HG03045 (cell line): ENCODE data around the gene SPOCK1.
"Not testable (repeated sequence)": the region's sequence is repeated elsewhere in the genome, so short reads cannot be mapped to it uniquely, and the experiment has no call there.

Source experiments
- ATAC-seq: cut with Tn5 transposase; IDR thresholded peaks from one replicate; pipeline ENCODE4 v1.9.1; 2021; ENCODE audit warnings: mild to moderate bottlenecking, moderate library complexity; ENCODE audit not compliant: unreplicated experiment

Gene SPOCK1

DNA sequence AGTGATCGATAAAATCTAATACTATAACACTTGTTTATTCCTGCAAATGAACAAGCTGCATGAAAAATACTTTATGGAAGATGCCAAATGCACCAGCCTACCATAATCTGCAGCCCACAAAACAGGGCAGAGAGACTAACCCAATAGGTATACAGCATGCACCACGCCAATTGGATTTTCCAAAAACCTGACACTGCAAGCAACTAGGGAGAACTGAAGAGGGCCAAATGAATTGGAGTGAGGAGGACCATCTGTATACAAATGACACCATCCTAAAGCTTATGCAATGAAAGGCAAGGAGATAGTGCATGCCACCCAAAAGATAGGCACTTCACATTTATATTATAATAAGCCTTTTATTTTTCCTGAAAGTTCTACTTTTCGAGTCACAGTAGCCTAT, 100.4 kb downstream of the SPOCK1 start:
- no peak for ATAC-seq

DNA sequence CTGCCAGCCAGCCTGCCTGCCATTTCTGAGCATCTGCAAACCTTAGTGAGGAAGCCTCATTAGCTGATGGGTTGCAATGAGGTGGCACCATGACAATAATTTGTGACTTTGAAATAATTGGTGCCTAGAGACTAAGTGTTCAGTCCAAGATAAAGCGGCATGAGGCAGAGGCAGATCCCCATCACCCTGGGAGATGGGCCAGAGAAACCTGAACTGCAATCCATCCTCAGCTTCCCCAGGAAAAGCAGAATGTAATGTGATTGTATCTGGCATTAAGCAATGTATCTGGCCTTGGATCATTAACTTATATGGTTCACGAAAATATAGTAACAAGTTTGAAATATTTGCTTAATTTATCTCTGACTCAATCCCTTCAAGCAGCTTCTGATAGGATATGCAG, 101.0 kb downstream of the SPOCK1 start:
- no peak for ATAC-seq

DNA sequence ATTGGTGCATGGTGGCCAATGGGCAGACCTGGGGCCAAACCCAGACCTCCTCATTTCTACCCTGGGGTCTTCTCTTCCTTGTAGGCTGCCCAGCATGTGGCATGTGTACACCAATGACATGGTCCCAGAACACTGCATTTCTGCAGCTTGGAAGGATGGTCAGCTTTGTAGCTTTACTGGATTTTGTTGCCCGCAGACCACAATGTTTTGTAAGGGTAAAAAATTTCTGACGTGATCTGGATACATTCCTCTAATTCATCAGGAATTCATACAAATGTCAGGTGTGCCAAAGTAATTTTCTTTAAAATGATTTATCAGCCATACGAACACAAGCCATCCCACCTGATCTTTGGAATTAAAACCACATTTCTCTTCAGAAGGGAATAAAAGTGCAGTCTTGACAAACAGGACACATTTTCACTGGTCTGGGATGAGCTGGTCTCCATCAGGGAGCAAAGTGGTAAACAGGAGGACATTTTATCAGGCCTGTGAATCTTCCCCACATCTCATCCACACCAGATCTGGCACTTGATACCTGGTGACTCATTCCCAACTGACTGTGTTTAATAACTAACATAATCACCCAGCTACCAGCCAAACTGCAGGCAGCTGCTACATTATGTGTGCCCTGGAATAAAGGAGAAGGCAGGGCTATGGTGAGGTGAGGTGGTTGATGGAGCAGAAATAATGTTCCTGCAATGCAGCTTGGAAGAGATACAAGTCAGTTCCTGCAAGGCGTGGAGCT, 103.9 kb downstream of the SPOCK1 start:
- ATAC-seq: no peak

DNA sequence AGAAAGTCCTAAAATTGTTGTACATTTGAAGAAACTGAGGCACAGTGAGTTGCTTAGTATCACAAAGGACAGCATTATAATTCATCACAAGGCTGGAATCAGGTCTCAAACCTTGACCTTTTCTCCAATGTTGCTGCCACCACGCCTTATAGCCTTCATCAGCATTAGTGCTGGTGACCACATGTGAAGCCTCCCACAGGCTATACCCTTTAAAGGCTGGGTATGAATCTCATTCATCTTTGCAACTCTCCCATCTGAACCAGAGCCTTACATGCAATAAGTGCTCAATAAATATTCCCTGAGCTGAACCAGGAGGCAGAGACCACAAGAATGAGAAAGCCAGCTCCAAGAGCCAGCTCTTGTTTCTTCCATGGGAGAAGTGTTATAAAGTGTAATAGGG, 104.7 kb downstream of the SPOCK1 start:
- no peak for ATAC-seq

DNA sequence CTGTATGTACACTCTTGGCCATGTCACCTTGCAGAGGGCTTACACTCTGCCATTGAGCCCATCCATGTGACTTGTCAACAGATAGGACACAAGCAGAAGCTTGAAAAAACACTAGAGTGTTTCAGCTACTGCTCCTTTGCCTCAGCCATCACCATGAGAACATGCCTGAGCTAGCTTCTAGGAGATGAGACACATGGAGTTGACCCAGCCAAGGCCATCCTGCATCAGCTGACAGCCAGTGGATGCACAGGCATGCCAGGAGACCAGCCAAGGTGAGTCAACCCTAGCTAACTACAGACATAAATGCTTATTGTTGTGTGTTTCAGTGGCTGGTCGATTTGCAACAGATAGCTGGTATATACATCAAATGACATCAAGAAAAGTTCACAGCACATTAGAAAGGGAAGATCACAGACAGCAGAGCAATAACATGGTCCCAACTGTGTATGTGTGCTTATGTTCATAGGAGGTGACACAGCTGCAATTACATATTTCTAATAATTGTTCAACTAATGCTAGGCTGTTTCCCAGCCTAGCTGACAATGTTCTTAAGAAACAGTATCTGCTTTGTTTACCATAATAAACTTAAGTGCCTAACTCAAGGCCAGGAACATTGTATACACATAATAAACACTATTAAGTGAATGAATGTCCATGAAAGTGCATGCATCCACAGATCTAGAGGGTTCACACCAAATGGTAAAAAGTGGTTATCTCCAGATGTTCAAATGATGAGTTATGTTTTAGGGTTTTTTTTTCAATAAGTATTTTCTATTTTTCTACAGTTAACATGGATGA, 105.7 kb downstream of the SPOCK1 start:
- ATAC-seq: no peak

DNA sequence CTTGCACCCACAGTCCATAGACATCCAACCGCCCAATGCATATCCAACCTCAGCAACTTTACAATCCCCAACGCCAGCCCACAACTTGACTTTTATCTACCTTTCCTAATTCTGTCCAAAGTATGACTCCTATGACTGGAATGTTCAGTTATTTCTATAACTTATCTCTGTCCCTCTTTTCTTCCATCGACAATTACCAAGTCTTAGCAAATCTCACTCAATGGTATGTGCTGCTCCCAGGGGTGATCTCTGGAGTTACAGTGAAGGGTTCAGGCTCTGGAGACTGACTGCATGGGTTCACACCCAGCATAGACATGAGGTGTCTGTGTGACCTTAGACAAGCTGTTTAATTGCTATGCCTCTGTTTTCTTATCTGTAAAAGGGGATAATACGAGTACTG, 106.9 kb downstream of the SPOCK1 start:
- no peak for ATAC-seq

DNA sequence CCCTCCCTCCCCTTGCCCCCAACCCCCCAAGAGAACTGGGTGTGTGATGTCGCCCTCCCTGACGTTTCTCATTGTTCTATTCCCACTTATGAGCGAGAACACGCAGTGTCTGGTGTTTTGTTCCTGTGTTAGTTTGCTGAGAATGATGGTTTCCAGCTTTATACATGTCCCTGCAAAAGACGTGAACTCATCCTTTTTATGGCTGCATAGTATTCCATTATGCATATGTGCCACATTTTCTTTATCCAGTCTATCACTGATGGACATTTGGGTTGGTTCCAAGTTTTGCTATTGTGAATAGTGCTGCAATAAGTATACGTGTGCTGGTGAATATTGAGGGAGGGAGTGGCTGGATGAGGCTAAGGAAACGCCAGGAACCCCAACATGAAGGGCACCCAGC, 108.1 kb downstream of the SPOCK1 start:
- ATAC-seq: not testable (repeated sequence)

DNA sequence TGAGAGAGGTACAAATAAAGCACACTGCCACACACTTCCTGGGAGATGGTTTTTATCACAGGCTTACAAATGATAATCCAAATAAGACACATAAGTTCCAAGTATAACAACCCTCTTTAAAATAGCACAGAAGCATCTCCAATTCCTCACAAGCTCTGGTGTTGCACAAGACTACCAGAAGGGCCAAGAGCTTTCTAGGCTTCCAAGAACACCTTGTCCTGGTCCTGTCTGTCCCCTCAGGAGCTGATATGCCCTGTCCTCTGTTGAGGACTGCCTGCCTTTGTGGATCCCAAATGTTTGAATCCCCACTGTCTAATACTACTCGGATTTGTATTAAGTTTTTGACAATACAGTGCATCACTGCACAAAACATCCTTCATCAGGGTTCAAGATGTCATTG, 110.1 kb downstream of the SPOCK1 start:
- ATAC-seq: no peak

DNA sequence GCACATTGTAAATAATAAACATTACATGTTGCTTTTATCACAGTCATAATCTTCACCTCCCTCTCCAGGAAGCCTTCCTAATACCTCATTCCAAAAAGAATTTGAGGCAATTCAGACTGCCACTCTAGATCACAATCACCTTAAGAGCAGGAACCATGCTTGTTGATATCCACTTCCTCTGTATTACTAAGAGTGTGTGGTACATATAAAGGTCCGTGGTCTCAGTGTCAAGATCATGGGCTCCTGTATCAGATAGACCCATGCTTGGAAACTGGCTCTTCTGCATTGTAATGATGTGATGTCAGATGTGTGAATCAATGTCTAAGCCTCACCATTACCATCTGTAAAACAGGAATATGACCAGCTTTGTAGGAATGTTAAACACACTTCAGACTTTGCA, 114.1 kb downstream of the SPOCK1 start:
- no peak for ATAC-seq

DNA sequence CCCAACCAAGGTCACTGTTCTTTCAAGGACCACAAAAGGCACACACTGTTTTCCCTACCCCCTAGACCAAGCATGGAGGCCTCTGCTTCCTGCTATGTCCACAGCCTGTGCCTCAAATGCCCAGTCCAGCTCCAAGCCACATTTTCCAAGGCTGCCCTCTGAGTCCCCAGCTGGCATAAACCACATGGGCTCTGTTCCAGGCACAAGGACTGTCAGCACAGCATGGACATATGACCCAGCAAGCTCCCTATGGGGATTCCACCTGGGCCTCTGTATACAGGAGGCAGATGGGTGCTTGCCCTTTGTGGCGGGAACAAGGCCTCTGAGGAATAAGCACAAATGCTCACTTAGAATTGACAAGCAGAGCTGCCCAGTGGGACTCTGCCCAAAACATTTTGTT, 115.2 kb downstream of the SPOCK1 start:
- no peak for ATAC-seq

DNA sequence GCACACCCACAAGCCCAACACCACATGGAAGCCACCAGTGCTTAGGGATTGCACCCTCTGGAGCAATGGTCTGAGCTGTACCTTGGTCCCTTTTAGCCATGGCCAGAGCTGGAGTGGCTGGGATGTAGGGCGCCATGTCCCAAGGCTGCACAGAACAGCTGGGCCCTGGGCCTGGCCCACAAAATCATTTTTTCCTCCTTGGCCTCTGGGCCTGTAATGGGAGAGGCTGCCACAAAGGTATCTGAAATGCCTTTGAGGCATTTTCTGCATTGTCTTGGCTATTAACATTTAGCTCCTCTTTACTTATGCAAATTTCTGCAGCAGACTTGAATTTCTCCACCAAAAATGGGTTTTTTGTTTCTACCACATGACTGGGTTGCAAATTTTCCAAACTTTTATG, 117.6 kb downstream of the SPOCK1 start:
- ATAC-seq: no peak

DNA sequence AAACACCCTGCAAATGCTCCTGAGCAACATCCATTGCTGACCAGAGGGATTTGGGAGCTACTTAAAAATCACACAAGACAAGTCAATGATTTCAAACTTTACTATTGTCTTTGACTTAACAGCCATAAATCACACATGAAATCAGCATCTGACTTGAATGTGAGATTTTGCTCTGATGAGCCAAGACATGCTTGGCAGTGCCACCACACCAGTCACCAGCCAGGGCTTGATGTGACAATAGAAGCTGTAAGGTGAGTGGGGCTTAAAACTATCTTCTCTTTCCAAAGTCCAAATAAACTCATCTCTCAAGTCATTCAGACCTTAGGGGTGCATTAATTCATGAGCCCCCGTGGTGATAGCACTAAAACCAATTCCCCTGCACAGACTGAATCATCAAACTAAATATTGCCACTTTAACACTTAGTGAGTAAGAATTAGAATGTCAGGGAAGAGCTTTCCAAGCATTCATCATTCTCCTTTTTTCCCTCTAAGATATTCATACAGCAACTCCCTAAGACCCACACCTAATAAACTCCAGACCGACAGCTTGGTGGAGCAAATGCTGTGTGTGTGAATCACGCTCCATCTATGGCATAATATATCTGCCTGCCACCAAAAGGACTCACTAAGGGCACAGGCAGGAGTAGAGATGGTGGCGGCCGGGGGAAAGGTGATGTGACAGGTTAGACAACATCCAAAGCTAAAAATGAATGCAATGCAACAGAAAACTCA, 119.4 kb downstream of the SPOCK1 start:
- no peak for ATAC-seq

DNA sequence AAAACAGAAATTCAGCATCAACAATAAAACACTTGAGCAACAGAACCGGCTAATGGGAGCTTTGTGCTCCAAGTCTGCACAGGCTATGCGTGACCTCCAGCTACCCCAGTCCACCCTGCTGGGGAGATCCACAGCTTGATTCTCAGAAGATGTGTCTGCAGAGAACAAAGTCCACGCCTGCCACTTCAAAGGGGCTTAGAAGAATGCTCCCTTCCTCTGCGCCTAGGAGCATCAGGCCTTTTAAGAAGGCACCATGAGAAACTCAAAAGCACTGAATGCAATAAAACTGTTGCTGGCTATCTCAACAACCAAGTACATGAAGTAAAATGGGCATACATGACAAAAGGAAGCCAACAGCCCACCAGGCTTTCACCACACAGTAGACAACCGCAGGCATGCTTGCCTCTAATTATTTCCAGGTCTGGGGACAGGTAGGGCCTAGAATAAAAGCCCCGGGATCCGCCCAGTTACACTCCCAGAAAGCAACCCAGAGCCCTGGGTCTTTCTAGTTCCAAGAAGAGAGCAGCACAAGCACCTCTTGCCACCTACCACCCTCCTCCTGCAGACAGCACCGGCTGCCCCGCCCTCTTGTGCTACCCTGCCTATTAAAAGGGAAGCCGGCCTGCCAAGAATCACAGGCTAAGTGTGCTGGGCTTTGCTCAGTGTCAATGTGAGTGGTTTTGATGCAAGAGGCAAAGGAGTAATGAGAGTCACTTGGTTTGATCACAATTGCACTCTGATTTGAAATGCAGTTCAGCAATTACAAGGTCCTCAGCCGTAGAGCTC, 123.2 kb downstream of the SPOCK1 start:
- ATAC-seq: no peak

DNA sequence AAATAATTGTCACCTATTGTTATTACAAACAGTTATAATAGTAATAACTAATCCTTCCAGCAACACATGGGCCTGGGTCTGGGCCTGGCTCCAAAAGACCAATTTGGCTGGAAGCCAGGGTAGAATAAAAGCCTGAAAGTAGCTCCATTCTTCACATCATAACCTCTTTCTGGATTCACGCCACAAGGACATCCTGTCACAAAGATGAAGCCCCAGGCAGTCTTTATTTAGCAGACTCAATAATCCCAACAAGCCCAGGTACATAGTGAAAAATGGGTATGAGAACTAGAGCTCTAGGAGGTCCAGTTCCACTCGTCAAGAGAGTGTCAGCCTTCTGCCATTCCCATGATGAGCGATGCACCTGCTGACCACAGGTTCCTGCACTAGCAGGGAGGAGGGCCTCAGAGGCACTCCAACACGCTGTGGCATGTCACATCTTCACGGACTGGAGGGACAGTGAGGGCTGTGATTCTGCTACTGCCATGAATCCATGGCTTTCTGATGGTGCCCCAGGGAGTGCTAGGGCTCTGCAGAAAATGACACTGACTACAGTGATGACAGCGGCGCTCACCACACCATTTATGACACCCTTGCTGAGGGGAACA, 124.9 kb downstream of the SPOCK1 start:
- no peak for ATAC-seq

DNA sequence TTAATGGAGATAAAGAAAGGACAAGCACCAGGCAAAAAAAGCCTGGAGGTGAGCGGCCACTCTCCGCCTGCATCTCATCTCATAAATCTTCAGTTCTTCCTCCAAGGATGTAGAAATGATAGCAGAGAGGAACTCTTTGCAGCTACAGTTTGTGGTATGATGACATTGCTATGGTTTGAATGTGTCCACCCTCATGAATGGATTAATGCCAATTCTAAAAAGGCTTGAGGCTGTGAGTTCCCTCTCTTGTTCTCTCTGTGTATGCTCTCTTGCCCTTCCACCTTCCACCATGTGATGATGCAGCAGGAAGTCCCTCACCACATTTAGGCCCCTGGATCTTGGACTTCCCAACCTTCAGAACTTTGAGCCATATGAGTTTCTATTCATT, 126.4 kb downstream of the SPOCK1 start:
- no peak for ATAC-seq

DNA sequence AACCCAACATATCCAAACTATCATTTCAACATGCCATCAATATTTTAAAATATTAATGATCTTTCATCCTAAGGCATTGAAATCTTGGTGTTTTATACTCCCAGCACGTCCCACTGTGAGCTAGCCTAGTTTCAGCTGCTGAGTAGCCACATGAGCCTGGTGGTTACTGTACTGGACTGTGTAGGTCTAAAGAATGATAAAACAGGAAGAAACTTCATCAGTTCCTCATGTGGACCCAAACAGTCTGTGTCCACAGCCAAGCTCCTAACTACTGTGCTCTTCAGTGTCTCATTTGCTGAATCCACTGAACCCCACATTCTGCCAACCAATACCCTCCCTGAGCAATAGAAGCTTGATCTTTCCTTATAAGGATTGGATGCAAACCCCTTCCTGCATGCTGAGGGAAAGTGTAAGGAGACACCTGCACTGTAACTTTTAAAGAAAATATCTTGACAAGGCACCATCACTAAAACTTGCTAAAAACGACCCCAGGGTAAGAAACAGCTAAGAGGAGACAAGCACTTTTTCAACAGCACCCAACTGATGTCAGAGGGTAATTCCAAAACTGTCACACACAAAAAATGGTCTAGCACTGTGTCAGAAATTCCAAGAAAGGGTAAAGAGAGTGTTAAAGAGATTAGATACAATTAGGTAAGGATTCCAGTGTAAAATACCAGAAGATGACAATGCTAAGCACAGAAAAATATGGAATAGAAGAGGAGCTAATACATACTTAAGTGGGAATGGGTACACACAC, 126.9 kb downstream of the SPOCK1 start:
- ATAC-seq: no peak

DNA sequence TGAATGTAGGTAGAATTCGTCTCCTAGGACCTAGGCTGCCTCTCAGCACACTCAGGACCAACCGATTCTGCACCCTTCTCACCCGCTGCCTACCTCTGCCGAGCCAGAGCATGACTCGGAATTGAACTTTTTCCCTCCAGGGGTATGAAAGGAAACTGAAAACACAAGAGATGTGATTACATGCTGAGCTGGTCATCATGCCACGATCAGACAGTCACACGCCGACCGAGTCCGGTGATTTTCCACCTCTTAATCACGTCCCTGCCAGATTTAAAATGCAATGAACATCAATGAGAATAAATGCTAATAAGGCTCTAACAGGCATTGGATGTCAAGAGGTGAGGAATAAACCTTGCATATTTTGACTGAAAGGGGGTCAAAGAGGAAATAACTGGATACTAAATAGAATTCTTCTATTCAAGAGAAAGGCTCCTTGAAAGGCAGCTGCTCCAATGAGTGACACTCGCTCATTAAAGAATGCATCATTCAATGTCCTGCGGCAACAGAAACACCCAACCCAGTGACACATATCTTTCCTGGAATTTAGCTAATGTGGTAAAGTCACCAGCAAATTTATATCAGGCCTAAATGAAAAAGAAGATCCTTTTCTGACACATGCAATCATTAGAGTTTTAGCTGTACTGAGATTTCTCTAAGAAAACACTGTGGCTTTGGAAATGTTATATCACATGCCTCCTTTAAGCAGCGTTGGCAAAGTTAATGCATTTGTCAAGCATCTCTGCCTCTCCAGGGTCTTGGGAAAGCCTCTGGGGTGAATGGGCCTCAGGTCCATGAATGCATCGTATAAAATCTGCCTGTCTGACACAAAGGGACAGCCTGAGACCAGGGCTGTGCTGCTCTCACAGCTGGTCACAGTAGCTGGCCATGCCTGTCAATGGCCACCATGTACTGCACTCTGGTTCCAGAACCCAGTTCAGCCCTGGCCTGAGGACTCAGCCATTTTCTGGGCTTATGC, 128.7 kb downstream of the SPOCK1 start:
- ATAC-seq: no peak

DNA sequence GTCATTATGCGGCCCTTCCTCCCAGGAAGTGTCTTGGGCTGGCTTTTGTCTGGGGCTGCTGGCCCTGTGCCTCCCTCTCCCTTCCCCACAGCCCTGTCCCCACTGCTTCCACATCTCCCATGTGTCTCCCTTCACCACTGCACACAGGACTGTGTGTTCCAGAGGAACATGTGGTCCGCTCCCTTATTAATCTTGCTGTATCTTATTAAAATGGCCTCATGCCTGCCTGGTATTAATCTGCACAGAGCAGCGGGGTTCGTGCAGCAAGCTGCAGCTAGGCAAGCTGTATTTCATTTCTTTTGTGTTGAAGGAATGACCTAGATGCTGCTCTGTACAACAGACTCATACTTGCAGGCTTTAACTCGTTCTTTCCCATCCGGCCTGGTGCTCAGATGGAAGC, 130.5 kb downstream of the SPOCK1 start:
- no peak for ATAC-seq

DNA sequence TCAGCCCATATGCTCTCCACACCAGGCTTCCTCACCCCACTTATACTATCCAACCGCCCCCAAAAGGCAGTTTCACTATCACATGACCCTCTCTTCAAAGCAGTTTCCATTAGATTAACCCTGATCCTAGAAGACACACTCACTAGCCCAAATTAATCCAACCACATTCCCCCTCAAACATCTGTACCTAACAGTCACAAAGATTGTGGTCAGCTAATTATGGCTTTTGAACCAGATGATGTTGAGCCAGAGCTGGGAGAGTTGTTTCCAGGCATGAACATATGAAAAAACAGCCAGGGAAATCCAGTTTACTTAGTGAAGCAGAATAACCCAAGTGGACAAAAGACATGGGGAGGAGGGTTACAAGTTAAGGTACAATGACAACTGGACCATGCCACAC, 131.2 kb downstream of the SPOCK1 start:
- no peak for ATAC-seq
